Astrocyte of the cerebellum (primary cell): ENCODE results near the gene AFF3.
"Not testable (repeated sequence)": the region's sequence is repeated elsewhere in the genome, so short reads cannot be mapped to it uniquely, and the experiment has no call there.

Experiments
- DNase-seq: peaks from one replicate; pipeline ENCODE4 v3.0.0-alpha.2; 2011; ENCODE audit warnings: low read depth
- H3K4me3 ChIP-seq: 2 replicates; pipeline ENCODE4 v1.5.1; 2011; ENCODE audit warnings: mild to moderate bottlenecking, low read depth, low read length, moderate library complexity
- CTCF ChIP-seq: IDR thresholded peaks from 2 replicates; pipeline ENCODE4 v1.5.1; 2012; ENCODE audit warnings: low read length, low read depth, moderate library complexity, mild to moderate bottlenecking; ENCODE audit errors: missing control alignments
- in situ Hi-C: cut with HindIII; loops from 2 replicates; pipeline ENCODE4 v1.10.0; 2017; ENCODE audit warnings: low sequenced_read_pairs

Gene AFF3

GRCh38 chr2:99672766-99673350, 469.5 kb downstream of the AFF3 start:
- no peak for DNase-seq
- in situ Hi-C loops = no loop called here
- no peak for TF ChIP-seq CTCF
- H3K4me3 ChIP-seq = no peak overlapping the region

- in situ Hi-C loops = no loop called here
- no peak for DNase-seq
- no peak for TF ChIP-seq CTCF
- no peak overlapping the region for H3K4me3 ChIP-seq
Measured at GRCh38 chr2:99670768-99671734, 471.3 kb downstream of the AFF3 start.

GRCh38 chr2:99666256-99666655, 476.1 kb downstream of the AFF3 start:
- in situ Hi-C loops = no loop called here
- H3K4me3 ChIP-seq = no peak overlapping the region
- TF ChIP-seq CTCF = no peak
- no peak for DNase-seq

- in situ Hi-C loops = loop anchor here (5.0 kb wide), 1 partner anchor 51 kb away; no protein-coding TSS in a partner anchor
- TF ChIP-seq CTCF = no peak
- no peak overlapping the region for H3K4me3 ChIP-seq
- no peak for DNase-seq
Measured at GRCh38 chr2:99663641-99664040, 478.7 kb downstream of the AFF3 start.

- H3K4me3 ChIP-seq = no peak overlapping the region
- in situ Hi-C loops = loop anchor here (5.0 kb wide), 1 partner anchor 51 kb away; no protein-coding TSS in a partner anchor
- DNase-seq = peak; percentile 99
Measured at GRCh38 chr2:99662761-99663341, 479.5 kb downstream of the AFF3 start.

GRCh38 chr2:99661761-99662160, 480.6 kb downstream of the AFF3 start:
- H3K4me3 ChIP-seq, DNase-seq: not testable (repeated sequence)
- in situ Hi-C loops = loop anchor here (5.0 kb wide), 1 partner anchor 49 kb away; no protein-coding TSS in a partner anchor

More at GRCh38 chr2:99662761-99663341, 479.5 kb downstream of the AFF3 start:
- TF ChIP-seq CTCF = no peak
